K562 (cell line): ENCODE data around the gene MAGI2. TPM values are rescaled to one million over a fixed set of nuclear protein-coding genes. Genes with fewer than 3 reads are reported as not detected.

Experiments used
- ATAC-seq: fragments of 200-7000 bp; cut with Tn5 transposase; 3 replicates; pipeline ENCODE4 v1.9.1; 2020; ENCODE audit warnings: moderate library complexity
- BruUV-seq: library from RNA; stranded (reverse); fragments of 400-500 nt; replicated peaks from 2 replicates; lab custom pipeline; 2021; lab: Mats Ljungman, UMichigan
- CTCF ChIA-PET: fragments of 300-600 bp; formaldehyde crosslinking; extraction: SDS; loops from one replicate; lab custom pipeline; 2021; ENCODE audit warnings: low intra/inter-chr PET ratio; lab: Yijun Ruan, JAX
- POLR2A ChIA-PET: fragments of 300-600, 350-650 bp; sonication (Branson Sonifier 250); formaldehyde crosslinking; extraction: SDS; loops from one replicate; lab custom pipeline; 2021; ENCODE audit warnings: antibody characterized with exemption, inconsistent platforms; lab: Yijun Ruan, JAX
- DNase-seq, 4 experiments: peaks; one replicate each; pipeline versions ENCODE4 v3.0.0 to v3.0.0-alpha.2; 2011 to 2018; ENCODE audit warnings: low spot score in 3 of 4, mixed read lengths in 3 of 4; ENCODE audit errors: extremely low read depth in 1 of 4
- FAIRE-seq: peaks from 2 replicates; lab custom pipeline; 2011; peaks lifted over from hg19 to GRCh38; lab: Jason Lieb, UNC
- H2AFZ ChIP-seq: 2 replicates; pipeline ENCODE4 v1.6.0; 2011; ENCODE audit warnings: low read depth, low read length, control low read depth, inconsistent platforms
- H3K27ac ChIP-seq: fragments of 200-600 bp; 3 replicates; pipeline ENCODE4 v1.8.0; 2011; ENCODE audit warnings: low read depth, mild to moderate bottlenecking, control low read depth, inconsistent platforms, low read length, moderate library complexity, mixed read lengths; ENCODE audit errors: extremely low read depth
- H3K27me3 ChIP-seq, 2 experiments: fragments of 300-600 bp in 1 of 2; 2 replicates in 1 of 2; 3 replicates in 1 of 2; pipeline versions ENCODE4 v1.6.0 to v1.8.0; 2011; ENCODE audit warnings: inconsistent platforms in 2 of 2, low read length in 2 of 2, mild to moderate bottlenecking in 1 of 2, mixed read lengths in 1 of 2, moderate library complexity in 1 of 2; ENCODE audit not compliant: control insufficient read depth in 2 of 2, insufficient read depth in 2 of 2
- H3K36me3 ChIP-seq: fragments of 300-600 bp; 3 replicates; pipeline ENCODE4 v1.8.0; 2011; ENCODE audit warnings: mild to moderate bottlenecking, low read length, inconsistent platforms; ENCODE audit not compliant: control insufficient read depth, insufficient read depth
- H3K4me1 ChIP-seq, 2 experiments: fragments of 200-600 bp in 1 of 2; replicated peaks in 1 of 2; 2 replicates in 1 of 2; 3 replicates in 1 of 2; pipeline versions ENCODE4 v1.5.1 to v1.8.0; 2011; ENCODE audit warnings: inconsistent platforms in 2 of 2, low read length in 2 of 2, mild to moderate bottlenecking in 1 of 2, mixed read lengths in 1 of 2, moderate library complexity in 1 of 2; ENCODE audit not compliant: control insufficient read depth in 2 of 2, insufficient read depth in 2 of 2
- H3K4me2 ChIP-seq: 2 replicates; pipeline ENCODE4 v1.6.1; 2011; ENCODE audit warnings: low read length, control low read depth, inconsistent platforms, mixed read lengths; ENCODE audit not compliant: insufficient read depth
- H3K4me3 ChIP-seq: fragments of 200-600 bp; sonication (generic), shearing (Covaris generic); 2 replicates; pipeline ENCODE4 v1.5.1; 2016; ENCODE audit warnings: control low read depth, inconsistent platforms
- H3K79me2 ChIP-seq: fragments of 200-600 bp; 3 replicates; pipeline ENCODE4 v1.8.0; 2011; ENCODE audit warnings: low read length, inconsistent platforms; ENCODE audit not compliant: control insufficient read depth, insufficient read depth
- H3K9ac ChIP-seq, 2 experiments: 2 replicates each; pipeline versions ENCODE4 v1.6.0 to v1.6.1; 2011; ENCODE audit warnings: low read depth in 2 of 2, low read length in 2 of 2, control low read depth in 1 of 2, inconsistent platforms in 1 of 2, mild to moderate bottlenecking in 1 of 2, mixed read lengths in 1 of 2; ENCODE audit not compliant: insufficient read depth in 1 of 2
- H3K9me1 ChIP-seq: one replicate; pipeline ENCODE4 v1.6.0; 2011; ENCODE audit warnings: inconsistent platforms, mild to moderate bottlenecking, low read length, moderate library complexity; ENCODE audit not compliant: control insufficient read depth, insufficient read depth
- H3K9me3 ChIP-seq: replicated peaks from 2 replicates; pipeline ENCODE4 v1.5.1; 2011; ENCODE audit warnings: low read depth, low read length, inconsistent platforms; ENCODE audit not compliant: control insufficient read depth, insufficient read depth
- H4K20me1 ChIP-seq: replicated peaks from 2 replicates; pipeline ENCODE4 v1.6.1; 2011; ENCODE audit warnings: low read length, inconsistent platforms, mixed read lengths; ENCODE audit not compliant: control insufficient read depth, insufficient read depth
- C11orf30 ChIP-seq: fragments of 450-650 bp; IDR thresholded peaks from 2 replicates; pipeline ENCODE4 v1.6.1; 2016; ENCODE audit warnings: low read depth, mild to moderate bottlenecking
- FOSL1 ChIP-seq: fragments of 200-800 bp; sonication (Bioruptor generic); conservative IDR thresholded peaks from 2 replicates; pipeline ENCODE4 v1.6.1; 2016; ENCODE audit warnings: missing genetic modification characterization, missing compliant biosample characterization
- MAFG ChIP-seq: fragments of 450-650 bp; conservative IDR thresholded peaks from 2 replicates; pipeline ENCODE4 v1.6.1; 2016; ENCODE audit warnings: missing genetic modification characterization, missing compliant biosample characterization
- MCM7 ChIP-seq, 2 experiments: fragments of 450-650 bp; IDR thresholded peaks; 2 replicates each; pipeline ENCODE4 v1.6.1; 2016 to 2018
- NR3C1 ChIP-seq: sonication (generic); formaldehyde crosslinking; IDR thresholded peaks from 2 replicates; pipeline ENCODE4 v1.8.1; 2022; ENCODE audit warnings: missing genetic modification reagents
- STAG1 ChIP-seq: sonication (generic); formaldehyde crosslinking; IDR thresholded peaks from 2 replicates; pipeline ENCODE4 v1.5.0; 2020; ENCODE audit warnings: missing genetic modification reagents, borderline replicate concordance
- ZNF165 ChIP-seq: fragments of 250-450 bp; sonication (Bioruptor Pico); IDR thresholded peaks from 2 replicates; pipeline ENCODE4 v1.4.0; 2020; ENCODE audit warnings: borderline replicate concordance
- ZNF212 ChIP-seq: fragments of 450-650 bp; formaldehyde crosslinking; IDR thresholded peaks from 2 replicates; pipeline ENCODE4 v1.4.0; 2020; ENCODE audit warnings: mild to moderate bottlenecking
- ZNF316 ChIP-seq: fragments of 450-650 bp; IDR thresholded peaks from 2 replicates; pipeline ENCODE4 v1.6.1; 2016
- ZNF507 ChIP-seq: conservative IDR thresholded peaks from 2 replicates; pipeline ENCODE4 v1.6.1; 2017; ENCODE audit warnings: missing genetic modification characterization, missing compliant biosample characterization
- ZNF511 ChIP-seq: sonication (generic); formaldehyde crosslinking; IDR thresholded peaks from 2 replicates; pipeline ENCODE4 v1.8.0; 2022; ENCODE audit warnings: mild to moderate bottlenecking, missing genetic modification reagents
- WGBS: fragments of 100-300 bp; shearing (Covaris generic); methylation state at CpG from one replicate; pipeline ENCODE4 v1.1.6; 2016; ENCODE audit warnings: low coverage, mixed read lengths; ENCODE audit not compliant: insufficient coverage; ENCODE audit errors: missing lambda C conversion rate; 5-methylcytosine and 5-hydroxymethylcytosine counted together
- in situ Hi-C: fragments of 300-500 bp; cut with MboI; formaldehyde crosslinking; loops from 4 replicates; pipeline ENCODE4 v1.15.0; 2018; ENCODE audit warnings: inconsistent platforms, mixed read lengths
- intact Hi-C: fragments of 100-400 bp; cut with micrococcal nuclease; formaldehyde crosslinking; loops from 2 replicates; pipeline ENCODE4 v1.14.2; 2022
- polyA plus RNA-seq, 8 experiments: library from polyadenylated mRNA; depleted of rRNA in 4 of 8; stranded (reverse) in 5 of 8; unstranded in 3 of 8; fragments of >200 nt; fragmentation: Nextera tagmentation in 2 of 8; fragmentation: Illumina TruSeq in 1 of 8; extraction: Ambion mirVana in 2 of 8; extraction: Trizol in 1 of 8; gene quantifications; 2 replicates each; pipeline versions ENCODE4 v1.2.1 to v1.2.3, GENCODE V29; 2011 to 2014; ENCODE audit warnings: inconsistent platforms in 1 of 8, missing spikeins in 1 of 8
- total RNA-seq, 7 experiments: library from RNA; depleted of rRNA in 6 of 7; stranded (reverse); fragments of >200 nt in 6 of 7; fragmentation: Illumina TruSeq in 2 of 7; extraction: Trizol in 2 of 7; gene quantifications; 2 replicates each; pipeline versions ENCODE4 v1.2.1 to v1.2.3, GENCODE V29; 2011 to 2021; ENCODE audit warnings: low replicate concordance in 1 of 7
- TF ChIP-seq, protein P1 (sequence below): sonication (generic); formaldehyde crosslinking; IDR thresholded peaks from 2 replicates; pipeline ENCODE4 v1.4.0; 2020; ENCODE audit warnings: mild to moderate bottlenecking, missing genetic modification reagents
- TF ChIP-seq, protein P2 (sequence below): fragments of 450-650 bp; IDR thresholded peaks from 2 replicates; pipeline ENCODE4 v1.7.0; 2016; ENCODE audit warnings: borderline replicate concordance
- TF ChIP-seq, protein P3 (sequence below): fragments of 250-450 bp; sonication (Bioruptor Pico); IDR thresholded peaks from 2 replicates; pipeline ENCODE4 v1.4.0; 2020; ENCODE audit warnings: mild to moderate bottlenecking, moderate library complexity
- TF ChIP-seq, protein P4 (sequence below): fragments of 250-450 bp; sonication (Bioruptor Pico); IDR thresholded peaks from 2 replicates; pipeline ENCODE4 v1.5.0; 2021

The MAGI2 gene
- total and polyA plus RNA-seq, 9 of the 15 experiments (the other 6 are each of a cell fraction or from before 2014, with no cell fraction given) = 0.27 to 1.4 (median 0.70) TPM

- H3K79me2 ChIP-seq = no peaks in the 10 kb centered on the region
- no peaks in the 10 kb centered on the region for H3K9me3 ChIP-seq
- no peaks in the 10 kb centered on the region for H3K36me3 ChIP-seq
- no peak overlapping the region for H3K4me2 ChIP-seq
- FAIRE-seq = no peak
- no peaks in the 10 kb centered on the region for H4K20me1 ChIP-seq
- CTCF ChIA-PET = no interaction called here
- WGBS = 2% methylated on average over 4 of the region's 4 CpGs
- DNase-seq = no peak
- H3K9me1 ChIP-seq = no peaks in the 10 kb centered on the region
- H2AFZ ChIP-seq = no peak overlapping the region
- no TSS peak for BruUV-seq
- H3K27me3 ChIP-seq = no peaks in the 10 kb centered on the region
- intact Hi-C loops = no loop called here
- H3K9ac ChIP-seq = no peak overlapping the region
- in situ Hi-C loops = no loop called here
- ATAC-seq = no peak
- H3K4me3 ChIP-seq = no peak overlapping the region
- POLR2A ChIA-PET = no interaction called here
- no peaks in the 10 kb centered on the region for H3K4me1 ChIP-seq
- no peak overlapping the region for H3K27ac ChIP-seq
- TF ChIP-seq NR3C1 (CRISPR knock-in tag) (no peak), ZNF165 (CRISPR knock-in tag) (no peak), C11orf30 (peak; percentile 13; the same call in 1 of the 2 replicates), ZNF212 (CRISPR knock-in tag) (no peak), FOSL1 (tag) (no peak), MCM7 (IDR thresholded peaks at IDR 0.05) (no peak), STAG1 (CRISPR knock-in tag) (no peak), ZNF511 (CRISPR knock-in tag) (no peak), ZNF316 (0 out of 2 replicates have a peak, but pooled peaks have one; percentile 7), ZNF507 (tag) (no peak), MAFG (tag) (0 out of 2 replicates have a peak, but pooled peaks have one; percentile 15)
- TF ChIP-seq, protein P1, sequence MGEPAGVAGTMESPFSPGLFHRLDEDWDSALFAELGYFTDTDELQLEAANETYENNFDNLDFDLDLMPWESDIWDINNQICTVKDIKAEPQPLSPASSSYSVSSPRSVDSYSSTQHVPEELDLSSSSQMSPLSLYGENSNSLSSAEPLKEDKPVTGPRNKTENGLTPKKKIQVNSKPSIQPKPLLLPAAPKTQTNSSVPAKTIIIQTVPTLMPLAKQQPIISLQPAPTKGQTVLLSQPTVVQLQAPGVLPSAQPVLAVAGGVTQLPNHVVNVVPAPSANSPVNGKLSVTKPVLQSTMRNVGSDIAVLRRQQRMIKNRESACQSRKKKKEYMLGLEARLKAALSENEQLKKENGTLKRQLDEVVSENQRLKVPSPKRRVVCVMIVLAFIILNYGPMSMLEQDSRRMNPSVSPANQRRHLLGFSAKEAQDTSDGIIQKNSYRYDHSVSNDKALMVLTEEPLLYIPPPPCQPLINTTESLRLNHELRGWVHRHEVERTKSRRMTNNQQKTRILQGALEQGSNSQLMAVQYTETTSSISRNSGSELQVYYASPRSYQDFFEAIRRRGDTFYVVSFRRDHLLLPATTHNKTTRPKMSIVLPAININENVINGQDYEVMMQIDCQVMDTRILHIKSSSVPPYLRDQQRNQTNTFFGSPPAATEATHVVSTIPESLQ = no peak
- TF ChIP-seq, protein P2, sequence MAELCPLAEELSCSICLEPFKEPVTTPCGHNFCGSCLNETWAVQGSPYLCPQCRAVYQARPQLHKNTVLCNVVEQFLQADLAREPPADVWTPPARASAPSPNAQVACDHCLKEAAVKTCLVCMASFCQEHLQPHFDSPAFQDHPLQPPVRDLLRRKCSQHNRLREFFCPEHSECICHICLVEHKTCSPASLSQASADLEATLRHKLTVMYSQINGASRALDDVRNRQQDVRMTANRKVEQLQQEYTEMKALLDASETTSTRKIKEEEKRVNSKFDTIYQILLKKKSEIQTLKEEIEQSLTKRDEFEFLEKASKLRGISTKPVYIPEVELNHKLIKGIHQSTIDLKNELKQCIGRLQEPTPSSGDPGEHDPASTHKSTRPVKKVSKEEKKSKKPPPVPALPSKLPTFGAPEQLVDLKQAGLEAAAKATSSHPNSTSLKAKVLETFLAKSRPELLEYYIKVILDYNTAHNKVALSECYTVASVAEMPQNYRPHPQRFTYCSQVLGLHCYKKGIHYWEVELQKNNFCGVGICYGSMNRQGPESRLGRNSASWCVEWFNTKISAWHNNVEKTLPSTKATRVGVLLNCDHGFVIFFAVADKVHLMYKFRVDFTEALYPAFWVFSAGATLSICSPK = no peak
- TF ChIP-seq, protein P3, sequence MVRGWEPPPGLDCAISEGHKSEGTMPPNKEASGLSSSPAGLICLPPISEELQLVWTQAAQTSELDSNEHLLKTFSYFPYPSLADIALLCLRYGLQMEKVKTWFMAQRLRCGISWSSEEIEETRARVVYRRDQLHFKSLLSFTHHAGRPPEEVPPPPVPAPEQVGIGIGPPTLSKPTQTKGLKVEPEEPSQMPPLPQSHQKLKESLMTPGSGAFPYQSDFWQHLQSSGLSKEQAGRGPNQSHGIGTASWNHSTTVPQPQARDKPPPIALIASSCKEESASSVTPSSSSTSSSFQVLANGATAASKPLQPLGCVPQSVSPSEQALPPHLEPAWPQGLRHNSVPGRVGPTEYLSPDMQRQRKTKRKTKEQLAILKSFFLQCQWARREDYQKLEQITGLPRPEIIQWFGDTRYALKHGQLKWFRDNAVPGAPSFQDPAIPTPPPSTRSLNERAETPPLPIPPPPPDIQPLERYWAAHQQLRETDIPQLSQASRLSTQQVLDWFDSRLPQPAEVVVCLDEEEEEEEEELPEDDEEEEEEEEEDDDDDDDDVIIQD (CRISPR knock-in tag) = no peak
- TF ChIP-seq, protein P4, sequence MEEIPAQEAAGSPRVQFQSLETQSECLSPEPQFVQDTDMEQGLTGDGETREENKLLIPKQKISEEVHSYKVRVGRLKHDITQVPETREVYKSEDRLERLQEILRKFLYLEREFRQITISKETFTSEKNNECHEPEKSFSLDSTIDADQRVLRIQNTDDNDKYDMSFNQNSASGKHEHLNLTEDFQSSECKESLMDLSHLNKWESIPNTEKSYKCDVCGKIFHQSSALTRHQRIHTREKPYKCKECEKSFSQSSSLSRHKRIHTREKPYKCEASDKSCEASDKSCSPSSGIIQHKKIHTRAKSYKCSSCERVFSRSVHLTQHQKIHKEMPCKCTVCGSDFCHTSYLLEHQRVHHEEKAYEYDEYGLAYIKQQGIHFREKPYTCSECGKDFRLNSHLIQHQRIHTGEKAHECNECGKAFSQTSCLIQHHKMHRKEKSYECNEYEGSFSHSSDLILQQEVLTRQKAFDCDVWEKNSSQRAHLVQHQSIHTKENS = no peak
Measured at GRCh38 chr7:78253850-78254725, 1199.4 kb downstream of the MAGI2 start.
